ENCODE results near the gene CABCOCO1.

The CABCOCO1 gene

DNA sequence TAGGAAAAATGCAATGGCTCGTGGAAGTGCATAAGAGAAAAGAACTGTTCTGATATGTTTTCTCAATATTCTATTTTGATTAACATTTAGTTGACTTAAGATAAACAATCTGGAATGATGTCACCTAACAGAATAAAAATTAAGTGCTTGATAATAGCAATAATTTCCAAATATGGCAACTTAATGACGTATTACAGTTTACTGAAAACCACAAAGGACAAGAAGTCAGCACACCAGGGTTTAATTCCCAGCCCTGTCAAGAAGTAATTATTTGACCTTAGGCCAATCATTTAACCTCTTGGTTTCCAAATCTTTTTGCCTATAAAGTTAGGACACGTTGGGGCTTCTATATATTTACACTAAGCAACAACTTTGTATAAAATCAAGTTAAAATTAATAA lies 95.7 kb downstream of the CABCOCO1 start:
- DNase-seq = no peak

DNA sequence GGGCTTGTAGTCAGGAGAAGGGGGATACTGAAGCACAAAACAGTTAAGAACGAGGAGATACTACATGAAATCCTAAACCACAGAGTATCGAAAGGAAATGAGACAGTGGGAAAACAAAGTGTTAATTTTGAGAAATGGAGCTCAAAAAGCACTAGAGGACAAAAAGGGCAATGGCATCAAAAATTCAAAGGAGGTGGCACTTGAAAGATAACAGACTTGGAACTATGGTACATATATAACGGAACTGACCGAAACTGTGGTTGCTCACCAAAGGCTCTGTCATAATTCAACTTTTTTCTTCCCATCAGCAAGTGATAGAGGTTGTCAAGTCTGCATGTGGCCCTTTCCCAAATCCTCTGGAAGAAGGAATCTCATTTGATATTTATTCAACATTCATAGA lies 97.0 kb downstream of the CABCOCO1 start:
- no peak for DNase-seq

DNA sequence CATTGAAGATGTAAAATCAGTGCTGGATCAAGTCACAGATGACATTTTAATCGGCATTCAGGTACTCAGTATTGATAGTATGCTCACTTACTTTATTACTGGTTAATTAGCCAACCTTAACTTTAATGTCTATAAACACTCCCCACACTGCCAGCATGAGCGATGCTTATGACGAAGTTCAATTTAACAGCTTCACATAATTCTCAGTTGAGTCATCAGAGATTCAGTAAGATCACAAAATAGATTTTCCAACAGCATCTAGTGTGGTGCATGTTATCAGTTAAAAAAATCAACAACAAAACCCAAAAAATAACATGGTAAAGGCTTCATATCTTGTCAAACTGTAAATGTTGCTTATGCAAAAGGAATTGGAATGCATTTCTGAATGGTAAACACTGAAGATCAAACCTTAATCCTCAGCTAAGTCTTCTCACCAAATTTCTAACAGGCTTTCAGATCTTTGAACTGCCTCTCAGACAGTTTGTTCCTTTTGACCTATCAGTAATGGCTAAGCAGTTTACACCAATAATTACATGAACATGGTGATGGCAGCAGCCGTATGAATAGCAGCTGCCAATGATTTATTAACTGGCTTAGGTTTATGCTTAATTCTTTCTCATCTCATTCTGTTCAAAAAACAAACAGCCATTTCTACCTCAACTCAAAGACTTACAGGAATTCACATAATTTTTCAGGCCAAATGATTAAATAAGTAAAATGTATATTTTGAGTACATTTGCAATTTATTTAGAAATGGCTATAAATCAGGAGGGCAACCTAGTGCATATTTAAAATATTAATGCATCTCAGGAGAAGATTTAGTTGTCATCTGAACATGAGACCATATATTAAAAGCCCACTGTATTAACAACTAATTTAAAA lies 98.5 kb downstream of the CABCOCO1 start:
- no peak for DNase-seq

DNA sequence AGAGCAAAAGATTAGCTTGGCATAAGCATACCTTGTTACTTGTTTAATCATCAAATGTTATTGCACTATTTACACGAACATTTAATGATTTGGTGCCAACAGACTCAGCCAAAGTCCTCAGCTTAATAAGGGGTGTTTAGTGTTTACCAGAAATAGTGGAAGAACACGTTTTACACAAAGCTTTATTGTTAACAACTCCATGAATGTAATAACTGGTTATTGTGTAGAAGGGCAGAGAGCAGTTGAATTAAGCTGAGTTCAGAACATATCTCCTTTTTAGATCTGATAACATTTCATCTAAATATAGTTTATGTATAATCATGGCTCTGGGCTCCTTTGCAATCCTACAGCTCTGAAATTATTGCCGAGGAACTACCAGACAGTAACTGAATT lies 99.1 kb downstream of the CABCOCO1 start:
- peak; percentile 30 for DNase-seq

DNA sequence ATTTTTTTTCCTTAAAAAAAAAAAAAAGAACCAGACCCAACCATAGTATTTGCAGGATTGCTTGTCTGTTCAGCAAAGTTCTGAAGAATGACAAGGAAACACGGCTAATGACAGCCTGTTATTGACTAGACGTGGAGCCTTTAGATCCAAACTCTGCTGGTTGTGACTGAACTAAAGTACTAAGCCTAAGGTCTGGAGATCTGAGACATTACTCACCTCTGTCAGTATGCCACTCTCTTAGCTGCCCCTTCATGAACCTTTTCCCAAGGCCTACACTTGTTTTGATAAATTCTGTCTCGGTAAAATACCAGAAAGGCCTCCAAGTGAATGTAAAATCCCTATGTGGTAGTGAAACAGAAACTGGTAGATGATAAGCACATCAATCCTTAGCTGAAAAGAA lies 101.0 kb downstream of the CABCOCO1 start:
- peak; percentile 19 for DNase-seq

DNA sequence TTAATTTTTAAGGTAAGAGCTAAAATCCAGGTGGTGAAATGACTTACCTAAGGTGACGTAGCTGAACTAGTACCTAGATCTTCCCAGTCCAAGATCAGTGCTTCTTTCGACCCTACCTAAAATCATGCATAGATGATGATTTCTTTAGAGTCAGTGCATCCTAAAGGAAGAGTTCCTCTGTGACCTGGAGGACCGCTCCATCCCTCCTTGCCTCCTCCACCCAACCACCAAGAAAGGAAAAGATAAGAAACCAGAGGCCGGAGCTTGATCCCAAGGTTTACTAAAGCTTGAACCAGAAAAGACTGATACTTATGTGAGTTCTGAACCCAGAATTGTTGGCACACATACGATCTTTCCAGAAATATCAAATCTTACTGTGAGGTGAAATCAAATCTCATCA lies 101.8 kb downstream of the CABCOCO1 start:
- DNase-seq = no peak

DNA sequence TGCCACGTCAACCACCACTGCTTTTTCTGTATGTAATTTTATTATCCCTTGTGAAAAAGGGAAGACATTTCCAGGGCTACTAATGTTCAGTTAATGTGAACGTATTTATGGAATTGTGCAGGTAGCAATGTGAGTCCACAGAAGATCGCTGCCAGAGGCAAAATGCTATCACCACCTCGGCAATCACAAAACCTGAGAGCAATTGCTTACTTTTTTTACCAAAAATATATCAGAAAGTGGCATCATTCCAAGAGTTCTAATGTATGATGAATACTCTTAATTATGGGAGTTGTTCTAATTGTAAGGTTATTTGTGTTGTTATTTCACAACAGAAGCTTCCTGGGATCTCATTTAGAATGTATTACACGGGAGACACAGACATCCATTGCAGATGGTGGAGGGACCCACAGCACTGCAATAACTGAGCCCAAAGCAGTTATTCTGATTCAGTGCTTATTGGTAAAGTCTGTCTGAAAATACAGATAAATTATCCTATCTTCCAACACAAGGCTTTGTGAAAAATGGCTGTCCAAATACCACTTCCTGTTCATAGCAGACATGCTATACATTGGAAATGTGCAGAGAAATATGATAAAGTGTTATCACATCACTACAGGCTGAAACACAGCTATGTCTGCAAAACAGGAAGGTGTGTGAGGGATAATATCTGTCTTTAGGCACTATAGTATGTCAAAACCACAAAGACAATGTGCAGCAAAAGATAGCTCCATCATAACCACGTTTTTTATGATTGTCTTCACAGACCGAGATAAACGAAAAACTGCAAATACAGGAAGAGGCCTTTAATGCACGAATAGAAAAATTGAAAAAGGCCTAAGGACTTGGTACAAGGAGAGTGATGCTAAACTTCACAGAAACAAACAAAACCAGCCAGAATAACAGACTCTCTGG lies 102.7 kb downstream of the CABCOCO1 start:
- DNase-seq = peak; percentile 82

DNA sequence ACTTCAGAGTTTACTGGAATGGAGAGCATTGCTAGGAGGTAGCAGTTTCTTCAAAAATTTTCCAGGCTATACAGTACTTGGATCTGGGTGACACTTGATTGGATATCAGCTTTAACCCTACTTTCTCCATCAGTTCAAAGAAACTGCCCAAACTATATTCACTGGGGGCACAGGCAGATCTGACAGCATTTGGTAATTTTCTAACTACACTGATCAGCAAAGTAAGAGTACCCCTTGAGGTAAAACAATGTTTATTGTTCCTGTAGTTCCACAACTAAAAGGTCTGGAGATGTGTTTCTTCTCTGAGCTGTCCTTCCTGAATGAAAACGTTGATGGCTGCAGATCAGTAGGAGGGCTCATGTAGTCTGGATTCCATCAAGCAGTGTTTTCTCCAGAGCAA lies 104.2 kb downstream of the CABCOCO1 start:
- no peak for DNase-seq

DNA sequence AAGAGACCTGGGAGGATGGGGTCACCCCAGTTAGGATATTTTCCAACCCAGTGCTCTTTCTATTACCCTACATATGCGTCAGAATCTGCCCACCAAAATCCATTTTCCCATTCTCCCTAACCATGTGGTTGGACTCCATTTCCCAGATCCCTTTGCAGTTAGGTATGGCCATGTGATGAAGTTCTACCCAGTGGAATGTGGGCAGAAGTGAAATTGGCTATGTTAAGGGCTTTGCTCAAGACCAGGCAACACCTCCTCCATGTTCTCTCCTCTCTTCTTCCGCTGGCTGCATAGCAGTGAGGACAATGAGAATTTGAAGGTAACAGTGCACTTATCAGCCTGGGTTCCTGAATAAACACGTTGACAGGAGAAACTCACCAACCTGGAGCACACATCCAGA lies 111.3 kb downstream of the CABCOCO1 start:
- DNase-seq = no peak

DNA sequence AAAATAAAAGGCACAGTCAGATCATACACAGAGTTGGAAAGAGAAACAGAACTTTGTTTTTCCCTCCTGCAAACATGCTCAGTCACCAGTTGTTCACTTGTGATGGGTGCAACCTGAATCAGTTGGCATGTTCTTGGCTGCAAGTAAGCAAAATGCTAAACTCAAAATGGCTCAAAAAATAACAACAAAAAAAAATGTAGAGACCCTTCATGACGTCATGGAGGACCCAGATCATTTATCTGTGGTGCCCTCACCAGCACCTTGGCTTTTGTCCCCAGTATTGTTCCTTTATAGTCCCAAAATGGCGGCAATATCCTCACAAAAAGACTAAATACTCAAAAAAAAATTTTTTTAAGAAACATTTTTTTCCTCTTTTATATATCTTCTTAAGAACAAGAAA lies 112.4 kb downstream of the CABCOCO1 start:
- DNase-seq = no peak

DNA sequence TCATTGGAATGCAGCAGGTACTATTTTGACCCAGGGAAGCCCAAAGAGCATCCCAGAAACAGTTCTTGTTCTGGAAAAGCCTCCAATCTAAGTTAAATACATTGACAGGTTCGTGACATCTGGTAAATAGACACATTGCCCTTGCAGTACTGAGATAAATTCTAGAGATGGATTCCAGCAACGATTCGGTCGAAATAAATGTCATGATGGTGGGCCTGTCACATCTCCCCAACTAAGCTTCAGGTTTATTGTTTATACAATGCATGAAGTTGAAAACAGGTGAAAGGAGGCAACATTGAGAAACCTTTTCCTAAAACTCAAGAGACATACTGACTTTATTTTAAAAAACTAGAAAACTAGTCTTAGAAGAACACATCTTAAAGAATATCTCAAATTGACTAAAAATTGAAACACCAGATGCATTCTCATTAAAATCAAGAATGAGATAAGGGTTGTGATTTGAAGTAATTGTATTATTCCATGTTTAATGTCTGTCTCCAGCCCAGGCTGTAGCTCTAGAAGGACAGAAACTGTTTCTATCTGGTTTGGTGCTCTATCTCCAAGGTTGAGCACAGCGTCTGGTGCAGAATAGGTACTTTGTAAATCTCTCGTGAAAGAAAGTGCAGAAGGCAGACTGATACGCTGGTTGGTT lies 114.0 kb downstream of the CABCOCO1 start:
- DNase-seq = no peak

DNA sequence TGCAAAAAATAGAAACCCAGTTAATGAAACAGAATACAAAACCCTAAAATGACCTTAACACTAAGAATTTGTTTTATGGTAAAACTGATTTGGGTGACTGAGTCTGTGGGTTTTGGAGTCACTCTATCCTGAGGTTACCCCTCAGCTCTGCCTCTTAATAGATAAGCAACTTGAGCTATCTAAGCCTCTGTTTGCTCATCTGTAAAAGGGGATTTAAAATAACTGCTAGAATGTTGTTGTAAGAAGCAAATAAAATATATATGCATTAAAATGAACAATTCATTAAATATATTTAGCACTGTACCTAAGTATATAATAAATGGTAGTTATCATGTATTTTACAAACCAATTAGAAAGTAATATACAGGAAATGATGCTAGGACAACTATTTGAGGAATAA lies 115.4 kb downstream of the CABCOCO1 start:
- no peak for DNase-seq

DNA sequence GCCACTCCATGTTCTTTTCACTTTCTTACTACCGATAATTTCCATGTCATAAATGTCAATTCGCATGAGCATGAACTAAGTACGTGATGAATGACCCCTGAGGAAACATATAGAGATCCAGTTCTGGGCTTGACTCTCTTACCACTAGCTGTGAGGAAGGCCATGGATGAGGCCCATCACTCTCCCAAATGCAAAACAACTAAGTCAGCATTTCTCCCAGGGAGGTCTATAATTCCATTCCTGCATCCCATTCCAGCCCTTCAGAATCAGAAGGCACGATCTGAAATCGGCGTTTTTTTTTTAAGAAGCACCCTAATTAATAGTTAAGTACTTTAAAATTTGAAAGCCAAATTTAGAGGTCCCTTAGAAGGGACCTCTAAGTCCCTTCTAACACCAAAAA lies 116.5 kb downstream of the CABCOCO1 start:
- DNase-seq = no peak

DNA sequence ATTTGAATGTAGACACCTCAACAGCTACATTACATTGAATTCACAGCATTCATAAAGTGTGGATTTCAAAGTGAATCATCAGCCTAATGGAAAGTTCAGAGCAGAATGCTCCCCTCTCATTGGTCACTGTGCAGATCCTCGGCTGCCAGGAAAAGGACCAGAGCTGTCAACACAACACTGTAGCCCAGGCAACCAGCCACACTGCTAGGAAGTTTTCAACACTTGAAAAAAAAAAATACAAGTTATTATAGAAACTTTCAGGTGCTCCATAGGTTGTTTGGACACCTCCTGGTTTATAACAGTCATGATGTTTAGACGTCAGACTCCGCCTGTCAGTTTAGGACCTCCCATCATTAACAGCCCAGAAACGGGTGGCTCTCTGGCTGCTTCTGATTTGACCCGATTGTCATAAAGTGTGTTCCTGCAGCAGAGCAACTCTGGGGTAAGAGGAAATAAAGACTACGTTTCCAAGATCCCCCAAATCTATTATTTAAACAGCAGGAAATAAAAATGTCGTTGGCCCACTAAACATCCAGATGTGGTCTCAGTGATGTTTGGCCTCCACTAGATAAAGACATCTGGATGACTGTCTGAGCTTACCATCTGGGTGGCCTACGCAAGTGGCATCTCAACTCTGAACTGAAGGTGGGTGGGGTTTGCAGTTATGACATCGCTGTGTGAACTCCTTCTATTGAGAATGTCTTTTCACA lies 117.4 kb downstream of the CABCOCO1 start:
- no peak for DNase-seq

DNA sequence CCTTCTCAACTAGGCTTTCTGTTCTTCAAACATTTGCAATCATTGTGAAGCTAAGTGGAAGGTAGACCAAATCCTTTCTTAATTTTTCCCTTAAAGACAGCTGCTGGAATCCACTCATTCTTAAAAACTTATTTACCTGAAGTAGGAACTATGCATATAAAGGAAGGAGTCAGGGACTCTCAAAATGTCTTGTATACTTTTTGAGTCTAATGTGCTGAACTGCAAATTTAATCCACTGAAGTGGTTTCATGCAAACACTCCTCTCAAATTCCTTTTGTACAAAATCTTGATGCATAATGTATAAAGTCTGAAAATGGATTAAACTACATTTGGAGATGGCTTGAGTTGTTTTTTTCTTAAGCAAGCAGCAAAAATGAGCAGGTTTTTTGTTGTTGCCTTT lies 118.0 kb downstream of the CABCOCO1 start:
- no peak for DNase-seq

DNA sequence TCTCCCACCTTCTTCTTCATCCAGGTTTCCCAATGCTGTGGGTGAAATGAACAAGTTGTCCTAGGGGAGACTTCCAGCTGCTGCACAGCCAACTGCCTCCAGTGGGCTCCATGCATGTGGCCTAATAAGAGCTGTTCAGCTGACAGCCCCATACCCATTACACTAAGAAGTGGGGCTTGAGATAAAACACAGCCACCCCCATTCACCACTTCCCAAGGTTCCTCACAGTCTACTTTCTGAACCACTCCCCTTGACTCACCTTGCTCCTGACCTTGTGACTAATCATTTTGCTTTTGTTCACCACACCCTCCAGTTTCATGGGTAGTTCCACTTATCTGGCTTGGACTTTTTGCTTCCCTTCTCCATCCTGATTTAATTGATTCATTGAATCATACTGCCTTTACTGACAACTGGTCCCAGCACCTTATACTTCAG lies 119.3 kb downstream of the CABCOCO1 start:
- DNase-seq = no peak

DNA sequence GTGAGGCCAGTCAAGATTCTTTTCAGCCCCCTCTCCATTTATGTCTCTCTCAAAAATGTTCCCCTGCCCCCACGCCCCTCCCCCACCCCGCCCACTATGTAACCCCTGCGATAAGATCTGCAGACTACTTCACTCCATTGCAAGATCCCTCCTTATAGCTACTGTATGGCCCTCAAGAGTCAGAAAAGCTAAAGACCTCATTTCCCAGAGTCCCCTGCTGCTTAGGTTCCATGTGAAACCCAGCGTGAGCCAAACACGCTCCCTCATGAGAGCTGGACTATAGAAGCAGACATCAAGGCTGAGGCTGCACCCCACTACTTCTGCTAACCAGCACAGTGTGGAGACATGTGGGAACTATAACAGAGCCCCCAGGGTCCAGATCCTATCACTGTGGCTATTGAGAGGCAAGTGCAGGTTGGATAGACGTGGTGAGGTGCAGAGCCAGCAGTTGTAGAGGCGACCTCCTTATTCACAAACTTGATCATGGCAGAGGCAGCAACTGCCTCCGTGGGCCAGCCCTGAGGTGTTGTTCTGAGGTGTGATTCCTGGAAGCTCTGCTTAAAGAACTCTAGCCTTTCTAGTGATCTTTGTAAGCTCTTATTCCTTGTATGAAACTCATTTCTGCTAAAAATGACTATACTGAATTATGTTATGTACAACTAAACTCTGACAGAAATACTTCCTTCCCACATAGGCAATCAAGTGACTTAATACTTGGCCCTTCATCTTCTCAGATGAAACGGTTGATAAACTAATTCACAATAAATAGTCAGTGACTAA lies 121.8 kb downstream of the CABCOCO1 start:
- DNase-seq = no peak

DNA sequence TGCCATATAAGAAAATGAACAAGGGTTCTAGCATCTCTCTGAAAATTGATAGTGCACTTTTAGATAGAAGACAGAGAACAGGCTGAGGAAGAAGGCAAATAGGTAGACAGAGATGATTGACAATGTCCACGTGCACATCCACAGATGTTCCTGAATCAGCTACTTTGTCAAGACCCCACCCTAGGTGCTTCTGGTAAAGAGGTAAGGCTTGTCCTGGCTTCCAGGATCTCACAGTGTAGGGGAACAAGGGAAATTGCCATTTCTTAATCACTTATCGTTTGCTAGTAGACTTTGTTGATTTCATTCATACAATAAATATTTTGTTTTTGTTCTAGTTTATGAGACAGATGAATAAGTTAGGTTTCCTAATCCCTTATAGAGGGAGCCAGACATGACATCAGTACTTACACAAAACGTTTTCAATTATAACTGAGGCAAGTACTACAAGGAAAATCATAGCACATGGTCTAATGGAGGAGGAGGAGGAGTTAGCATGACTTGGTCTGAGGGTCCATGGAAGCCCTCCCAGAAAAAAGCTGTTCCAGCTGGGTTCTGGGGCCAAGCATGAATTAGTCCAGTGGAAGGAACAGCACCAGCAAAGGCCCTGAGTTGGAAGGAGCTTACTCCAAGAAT lies 122.9 kb downstream of the CABCOCO1 start:
- no peak for DNase-seq

DNA sequence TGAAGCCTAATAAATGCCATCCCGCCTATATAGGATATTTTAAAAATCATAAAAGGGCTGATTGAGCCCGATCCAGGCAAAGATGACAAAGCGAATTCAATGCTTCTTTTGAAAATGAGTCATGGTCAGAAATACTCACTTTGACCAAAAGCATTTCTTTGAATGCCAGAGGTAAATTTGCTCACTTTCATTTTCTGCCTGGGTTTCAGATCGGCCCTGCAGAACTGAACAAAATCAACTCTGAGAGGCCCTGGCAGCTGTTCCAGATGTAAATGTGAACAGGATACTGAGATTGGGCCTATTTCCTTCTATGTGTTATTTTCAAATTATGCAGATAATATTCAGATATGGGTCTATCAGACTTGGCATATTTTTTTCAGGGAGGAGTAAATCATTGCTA lies 124.0 kb downstream of the CABCOCO1 start:
- no peak for DNase-seq

DNA sequence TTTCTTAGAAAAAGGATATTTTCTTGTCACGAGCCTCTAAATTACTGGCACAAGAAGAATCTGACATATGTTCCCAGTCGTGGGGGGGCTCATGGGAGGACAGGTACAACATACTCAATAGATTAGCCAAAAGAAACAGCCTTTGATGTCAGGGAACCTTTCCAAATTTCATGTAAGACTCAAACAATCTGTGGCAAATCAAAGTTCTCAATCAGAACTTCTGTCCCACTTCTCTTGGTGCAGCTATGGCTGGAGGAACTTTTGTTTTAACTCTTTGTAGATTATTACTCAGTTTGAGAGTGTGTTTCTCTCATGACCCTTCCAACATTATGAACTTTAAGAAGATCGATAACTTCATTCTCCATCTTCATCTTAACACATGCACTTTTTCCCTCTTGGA lies 124.4 kb downstream of the CABCOCO1 start:
- DNase-seq = no peak

DNA sequence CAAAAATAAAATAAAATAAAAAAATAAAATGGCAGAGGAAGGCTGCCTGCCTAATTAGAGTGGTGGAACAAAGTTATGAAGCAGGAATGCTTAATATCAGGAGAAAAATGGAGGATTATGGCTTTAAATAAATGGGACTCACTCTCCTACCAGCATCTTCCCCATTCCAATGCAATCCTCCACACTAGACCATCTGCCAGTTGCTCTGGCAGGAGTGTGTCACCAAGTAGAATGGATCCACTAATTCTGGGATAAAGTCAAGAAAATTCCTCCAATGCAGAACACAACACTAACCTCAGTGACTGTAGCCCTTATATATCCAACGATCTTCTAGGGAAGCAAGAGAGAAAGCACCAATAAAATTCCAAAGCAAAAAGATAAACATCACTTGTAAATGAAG lies 126.3 kb downstream of the CABCOCO1 start:
- no peak for DNase-seq

DNA sequence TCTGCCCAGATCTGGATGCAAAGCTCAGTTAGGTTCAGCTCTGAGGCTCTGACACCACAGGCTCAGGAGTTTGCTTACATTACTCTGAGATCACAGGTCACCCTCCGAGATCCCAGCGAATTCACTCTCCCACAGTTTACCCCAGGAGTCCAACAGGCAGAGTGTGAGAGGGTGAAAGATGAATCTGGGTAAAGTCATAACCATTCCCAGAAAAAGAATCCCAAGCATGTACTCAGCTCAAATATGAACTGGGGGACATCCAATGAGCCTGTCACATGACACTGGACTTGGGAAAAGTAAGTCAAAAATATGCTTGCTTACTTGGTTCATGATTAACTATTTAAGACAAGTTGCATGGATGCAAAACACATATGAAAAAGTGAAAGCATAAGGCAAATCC lies 128.5 kb downstream of the CABCOCO1 start:
- DNase-seq = no peak

Measured in KG1 (cell line).